Liver (tissue), 3 donors: ENCODE data around the gene CHRM4.

Experiments used
- EGR1 ChIP-seq, 2 donors: IDR thresholded peaks; 2 replicates each; pipeline ENCODE4 v1.6.1; 2016 to 2018; ENCODE audit warnings: antibody characterized with exemption in 2 of 2, low read depth in 2 of 2
- FOXA1 ChIP-seq: IDR thresholded peaks from 2 replicates; pipeline ENCODE4 v1.6.1; 2016; ENCODE audit warnings: antibody characterized with exemption
- SP1 ChIP-seq: IDR thresholded peaks from 2 replicates; pipeline ENCODE4 v1.6.1; 2018; ENCODE audit warnings: antibody characterized with exemption, mild to moderate bottlenecking
- TF ChIP-seq, protein P1 (sequence below): fragments of 150-350 bp; IDR thresholded peaks from 2 replicates; pipeline ENCODE4 v1.5.1; 2017; ENCODE audit warnings: improper control_type of control experiment, low read depth, low read length; ENCODE audit not compliant: missing input control
- donor health status: healthy.
- donor health status: healthy.

DNA sequence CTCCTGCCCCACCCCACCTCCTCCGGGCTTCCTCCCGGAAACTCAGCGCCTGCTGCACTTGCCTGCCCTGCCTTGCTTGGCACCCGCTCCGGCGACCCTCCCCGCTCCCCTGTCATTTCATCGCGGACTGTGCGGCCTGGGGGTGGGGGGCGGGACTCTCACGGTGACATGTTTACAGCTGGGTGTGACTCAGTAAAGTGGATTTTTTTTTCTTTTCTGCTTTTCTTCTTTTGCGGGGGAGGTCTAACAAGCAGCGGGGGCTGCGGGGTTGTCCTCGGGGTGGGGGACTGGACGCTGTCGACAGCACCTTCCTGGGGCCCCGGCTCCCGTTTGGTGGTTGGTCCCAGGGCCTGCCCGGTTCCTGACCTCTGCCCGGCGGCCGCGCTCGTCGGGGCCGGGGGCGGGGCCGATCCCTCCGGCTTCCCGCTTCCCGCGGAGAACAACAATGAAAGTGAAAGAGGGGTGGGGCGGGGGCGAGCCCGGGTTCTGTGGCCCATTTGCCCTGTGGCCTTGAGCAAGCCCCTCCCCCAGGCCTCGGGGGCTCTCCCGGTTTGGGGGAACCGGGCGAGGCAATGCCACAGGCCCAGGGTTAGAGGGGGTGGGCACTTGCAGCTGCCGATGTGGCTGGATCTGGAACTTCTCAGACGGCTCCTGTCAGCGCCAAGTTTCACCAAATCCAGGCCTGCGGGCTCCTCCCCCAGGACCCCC, 11.1 kb downstream of the CHRM4 start:
- TF ChIP-seq EGR1 (IDR thresholded peaks at IDR 0.05; ENCODE audit: low read depth in 2 of 2) (no peak), SP1 (peak; percentile 42), FOXA1 (no peak)
- TF ChIP-seq, protein P1, sequence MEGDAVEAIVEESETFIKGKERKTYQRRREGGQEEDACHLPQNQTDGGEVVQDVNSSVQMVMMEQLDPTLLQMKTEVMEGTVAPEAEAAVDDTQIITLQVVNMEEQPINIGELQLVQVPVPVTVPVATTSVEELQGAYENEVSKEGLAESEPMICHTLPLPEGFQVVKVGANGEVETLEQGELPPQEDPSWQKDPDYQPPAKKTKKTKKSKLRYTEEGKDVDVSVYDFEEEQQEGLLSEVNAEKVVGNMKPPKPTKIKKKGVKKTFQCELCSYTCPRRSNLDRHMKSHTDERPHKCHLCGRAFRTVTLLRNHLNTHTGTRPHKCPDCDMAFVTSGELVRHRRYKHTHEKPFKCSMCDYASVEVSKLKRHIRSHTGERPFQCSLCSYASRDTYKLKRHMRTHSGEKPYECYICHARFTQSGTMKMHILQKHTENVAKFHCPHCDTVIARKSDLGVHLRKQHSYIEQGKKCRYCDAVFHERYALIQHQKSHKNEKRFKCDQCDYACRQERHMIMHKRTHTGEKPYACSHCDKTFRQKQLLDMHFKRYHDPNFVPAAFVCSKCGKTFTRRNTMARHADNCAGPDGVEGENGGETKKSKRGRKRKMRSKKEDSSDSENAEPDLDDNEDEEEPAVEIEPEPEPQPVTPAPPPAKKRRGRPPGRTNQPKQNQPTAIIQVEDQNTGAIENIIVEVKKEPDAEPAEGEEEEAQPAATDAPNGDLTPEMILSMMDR = no peak
